EH (cell line): ENCODE measurements around the gene TUBAL3.

Experiments
- DNase-seq: peaks from one replicate; pipeline ENCODE4 v3.0.0-alpha.2; 2015; ENCODE audit warnings: low read depth

Gene TUBAL3

GRCh38 chr10:5404208-5405041 lies at the start of gene TUBAL3:
TSS of gene TUBAL3 (minus strand) at chr10:5404828. CDS start at chr10:5404792, 36 bp downstream.
- no peak for DNase-seq

DNA sequence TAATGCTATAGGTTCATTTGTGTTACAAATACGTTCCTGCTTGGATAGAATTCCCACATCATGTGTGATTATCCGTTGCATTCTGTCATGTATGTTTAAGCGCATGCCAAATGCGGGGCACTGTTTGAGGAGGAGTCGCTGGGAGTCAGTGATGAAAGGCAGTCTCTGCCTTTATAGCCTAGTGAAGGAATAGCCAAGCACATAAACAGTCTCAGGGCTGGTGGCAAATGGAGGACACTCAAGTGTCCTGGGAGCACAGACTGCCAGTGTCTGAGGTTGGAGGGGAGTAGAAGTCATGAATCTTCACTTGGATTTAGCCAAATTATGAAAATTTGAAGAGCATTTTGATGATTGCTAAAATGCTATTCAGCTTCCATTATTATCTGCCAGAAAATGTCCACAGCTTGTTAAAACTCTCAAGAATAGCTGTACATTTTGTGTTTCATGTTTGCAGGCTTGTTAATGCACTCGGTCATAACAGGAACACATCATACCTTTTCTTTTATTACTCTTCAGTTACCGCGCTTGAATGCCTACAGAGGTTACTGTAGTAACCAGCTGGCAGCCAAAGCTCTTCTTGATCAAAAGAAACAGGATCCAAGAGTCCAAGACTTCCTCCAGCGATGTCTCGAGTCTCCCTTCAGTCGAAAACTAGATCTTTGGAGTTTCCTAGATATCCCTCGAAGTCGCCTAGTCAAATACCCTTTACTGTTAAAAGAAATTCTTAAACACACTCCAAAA lies 49.3 kb upstream of the TUBAL3 start:
- no peak for DNase-seq

DNA sequence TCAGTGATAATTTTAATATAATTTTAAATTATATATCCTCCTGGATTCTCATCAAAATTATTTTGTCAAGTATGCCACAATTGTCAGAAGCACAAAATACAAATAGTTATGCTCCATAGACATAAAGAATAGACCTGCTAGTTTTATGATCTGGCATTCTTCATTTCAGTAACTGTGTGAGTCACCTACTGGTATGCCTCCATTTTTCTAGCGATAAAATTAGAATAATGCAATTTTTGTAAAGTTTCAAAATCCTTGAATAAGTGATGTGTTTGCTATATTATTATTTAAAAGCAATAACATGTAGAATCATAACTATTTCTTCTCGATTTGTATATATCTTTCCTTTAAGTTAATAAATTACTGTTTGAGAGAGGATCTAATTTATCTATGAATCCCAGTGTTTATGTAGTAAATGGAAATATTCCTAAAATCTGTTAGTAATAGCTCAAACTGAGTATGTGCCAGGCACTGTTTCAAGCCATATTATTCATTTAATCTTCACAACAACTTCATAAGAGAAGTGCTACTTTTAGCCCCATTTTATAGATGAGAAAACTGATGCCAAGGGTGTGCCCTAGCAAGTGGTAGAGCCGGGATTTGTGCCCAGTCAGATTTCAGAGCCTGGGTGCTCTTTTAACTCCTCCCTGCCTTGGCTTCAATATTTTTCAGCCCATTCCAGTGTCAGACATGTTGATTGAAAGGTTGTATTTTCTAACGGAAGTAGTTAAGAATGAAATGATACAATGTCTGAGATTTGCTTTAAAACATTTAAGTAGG lies 46.2 kb upstream of the TUBAL3 start:
- DNase-seq, result peak; percentile 47

GRCh38 chr10:5449823-5450222 lies 45.2 kb upstream of the TUBAL3 start:
- DNase-seq, result peak; percentile 88

- DNase-seq, result no peak
Observed at GRCh38 chr10:5449227-5449626, 44.6 kb upstream of the TUBAL3 start.

DNA sequence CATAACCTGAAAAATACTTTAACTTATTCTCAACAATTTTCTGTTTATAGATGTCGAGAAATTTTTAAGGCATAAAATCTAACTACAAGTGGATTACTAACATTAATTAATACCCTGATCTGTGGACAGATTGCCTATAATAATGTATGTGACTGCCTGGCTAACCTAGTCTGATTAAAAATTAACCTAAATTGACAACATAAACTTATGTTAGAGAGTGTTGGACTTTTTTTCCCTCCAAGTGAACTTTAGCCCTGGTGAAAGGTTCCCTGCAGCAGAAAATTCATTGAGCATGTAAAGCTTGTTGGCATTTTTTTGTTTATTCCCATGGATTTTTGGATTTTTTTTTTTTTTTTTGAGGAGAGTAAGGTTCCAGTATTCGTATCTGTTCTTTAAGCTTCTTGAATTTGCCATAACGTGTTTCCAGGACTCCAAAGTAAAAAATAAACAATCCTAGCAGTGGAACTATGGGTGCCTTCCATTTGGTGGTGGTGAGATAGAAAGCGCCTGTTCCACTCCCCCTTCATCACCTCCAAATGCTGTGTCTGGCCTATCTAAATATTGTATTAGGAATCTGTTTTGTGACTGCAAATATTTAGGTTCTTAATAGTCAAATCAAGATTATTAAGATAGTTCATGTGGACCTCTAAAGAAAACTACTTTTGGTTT lies 43.8 kb upstream of the TUBAL3 start:
- DNase-seq, result no peak

DNA sequence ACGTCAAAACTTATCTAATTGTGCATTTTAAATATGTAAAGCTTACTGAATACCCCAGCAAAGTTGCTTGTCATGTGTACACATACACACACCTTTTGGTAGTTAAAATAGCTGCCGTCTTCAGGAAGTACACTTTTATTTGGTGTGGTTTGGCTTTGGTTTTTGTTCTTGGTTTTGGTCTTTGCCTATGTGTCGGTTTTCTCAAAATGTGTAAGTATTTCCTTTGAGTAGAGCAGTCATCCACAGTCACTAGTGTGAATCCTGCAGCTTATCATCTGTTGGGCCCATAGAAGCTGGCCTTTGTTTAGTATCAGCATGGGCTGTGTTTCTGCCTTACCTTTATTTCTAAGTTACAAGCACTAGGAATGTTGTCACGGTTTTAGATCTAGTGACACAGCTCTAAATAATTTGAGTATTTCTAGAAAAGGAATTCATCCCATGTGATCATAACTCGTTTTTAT lies 43.0 kb upstream of the TUBAL3 start:
- DNase-seq, result peak; percentile 46

DNA sequence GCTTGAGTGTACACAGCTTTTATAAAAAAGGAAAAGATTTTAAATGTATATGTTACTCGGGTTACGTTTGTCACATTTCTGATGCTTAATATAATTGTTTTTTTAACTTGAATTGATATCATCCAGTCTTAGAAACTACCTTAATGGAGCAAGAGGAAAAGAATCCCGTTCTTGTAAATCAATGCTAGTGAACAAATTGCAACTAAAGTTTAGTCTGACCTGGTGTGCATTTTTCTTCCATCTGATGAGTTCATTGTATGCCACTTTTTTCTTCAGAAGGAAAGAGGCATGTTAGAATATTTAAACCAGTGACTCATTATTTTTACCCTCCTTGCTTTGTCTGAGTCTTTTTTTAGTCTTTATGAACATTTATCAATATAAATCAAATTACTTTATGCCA lies 42.4 kb upstream of the TUBAL3 start:
- DNase-seq, result peak; percentile 56

DNA sequence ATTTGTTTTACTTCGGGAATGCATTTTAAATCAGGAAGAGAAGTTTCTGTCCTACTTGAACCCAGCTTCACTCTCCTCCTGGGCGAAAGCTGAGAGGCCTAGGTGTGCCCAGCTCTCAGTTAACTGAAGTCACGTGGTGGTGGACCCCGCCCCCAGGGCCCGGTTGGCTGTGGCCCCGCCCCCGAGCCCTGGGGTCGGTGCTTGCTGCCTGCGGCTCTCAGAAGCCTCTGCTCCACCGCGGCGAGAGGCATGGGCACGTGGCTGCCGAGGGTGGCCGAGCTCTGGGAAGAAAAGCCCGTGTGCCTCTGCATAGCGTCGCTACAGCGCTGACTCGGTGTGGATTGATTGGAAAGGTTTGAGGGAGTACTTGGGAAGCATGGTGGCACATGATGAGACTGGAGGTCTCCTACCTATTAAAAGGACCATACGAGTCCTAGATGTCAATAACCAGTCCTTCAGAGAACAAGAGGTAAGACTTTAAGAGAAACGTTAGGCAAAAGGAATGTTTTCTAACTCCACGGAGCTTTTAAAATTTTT lies 41.8 kb upstream of the TUBAL3 start:
- peak; percentile 91 for DNase-seq

GRCh38 chr10:5445006-5445405 lies 40.4 kb upstream of the TUBAL3 start:
- DNase-seq, result no peak

DNA sequence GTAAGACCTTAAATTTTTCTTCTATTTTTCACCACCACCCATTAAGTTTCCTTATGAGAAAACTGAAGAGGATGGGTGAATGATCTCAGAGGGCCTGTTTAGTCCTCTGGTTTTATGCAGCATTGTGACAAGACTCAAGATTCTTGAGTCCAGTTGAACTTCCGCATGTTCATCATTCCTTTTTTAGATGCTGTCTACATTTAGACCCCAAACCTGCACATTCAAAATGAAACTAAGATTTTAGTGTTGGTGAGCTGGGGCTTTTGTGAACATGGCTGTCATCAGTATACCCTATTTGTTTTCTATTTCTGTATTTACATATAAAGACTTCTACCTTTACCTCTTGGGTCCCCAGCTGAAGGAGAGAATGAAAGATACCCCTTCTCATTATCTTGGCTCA lies 38.8 kb upstream of the TUBAL3 start:
- DNase-seq, result no peak

- no peak for DNase-seq
Observed at GRCh38 chr10:5442990-5443370, 38.4 kb upstream of the TUBAL3 start.

GRCh38 chr10:5442065-5442989 lies 37.7 kb upstream of the TUBAL3 start:
- peak; percentile 63 for DNase-seq

DNA sequence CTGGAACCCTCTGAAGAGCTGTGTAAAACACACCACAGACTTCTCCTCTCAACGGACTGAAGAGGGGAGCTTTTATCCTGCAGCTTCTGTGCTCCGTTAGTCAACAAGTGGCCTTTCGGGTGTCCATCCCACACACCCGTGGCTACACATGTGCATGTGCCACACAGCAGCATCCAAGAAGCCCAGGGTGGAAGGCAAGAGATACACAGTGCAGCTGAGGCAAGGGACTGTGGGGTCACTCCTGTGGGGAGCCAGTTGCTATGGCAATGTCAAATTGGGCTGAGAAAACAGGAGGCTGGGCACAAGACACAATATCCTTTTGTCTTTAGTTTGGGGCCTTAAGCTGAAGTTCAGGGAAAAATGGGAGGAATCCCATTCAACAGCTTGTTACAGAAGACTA lies 36.5 kb upstream of the TUBAL3 start:
- no peak for DNase-seq

DNA sequence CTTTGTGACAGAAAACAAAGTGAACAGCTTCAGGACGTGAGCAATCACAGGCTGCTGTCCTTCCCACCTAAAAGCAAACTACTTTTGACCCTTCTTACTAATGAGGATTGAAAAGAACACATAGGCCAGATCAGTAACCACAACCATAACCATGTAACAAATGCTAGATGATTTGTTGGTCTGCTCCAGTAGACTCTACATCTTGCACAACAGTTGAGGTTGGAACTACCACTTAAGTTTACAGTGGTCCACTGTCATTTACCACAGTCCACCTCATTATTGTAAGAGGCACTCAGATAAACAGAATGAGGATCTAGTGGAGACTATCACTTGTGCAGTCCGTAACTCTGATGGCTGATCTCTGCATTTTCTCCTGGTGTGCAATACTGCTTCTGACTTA lies 35.6 kb upstream of the TUBAL3 start:
- DNase-seq, result no peak

GRCh38 chr10:5435328-5435727 lies 30.7 kb upstream of the TUBAL3 start:
- no peak for DNase-seq

DNA sequence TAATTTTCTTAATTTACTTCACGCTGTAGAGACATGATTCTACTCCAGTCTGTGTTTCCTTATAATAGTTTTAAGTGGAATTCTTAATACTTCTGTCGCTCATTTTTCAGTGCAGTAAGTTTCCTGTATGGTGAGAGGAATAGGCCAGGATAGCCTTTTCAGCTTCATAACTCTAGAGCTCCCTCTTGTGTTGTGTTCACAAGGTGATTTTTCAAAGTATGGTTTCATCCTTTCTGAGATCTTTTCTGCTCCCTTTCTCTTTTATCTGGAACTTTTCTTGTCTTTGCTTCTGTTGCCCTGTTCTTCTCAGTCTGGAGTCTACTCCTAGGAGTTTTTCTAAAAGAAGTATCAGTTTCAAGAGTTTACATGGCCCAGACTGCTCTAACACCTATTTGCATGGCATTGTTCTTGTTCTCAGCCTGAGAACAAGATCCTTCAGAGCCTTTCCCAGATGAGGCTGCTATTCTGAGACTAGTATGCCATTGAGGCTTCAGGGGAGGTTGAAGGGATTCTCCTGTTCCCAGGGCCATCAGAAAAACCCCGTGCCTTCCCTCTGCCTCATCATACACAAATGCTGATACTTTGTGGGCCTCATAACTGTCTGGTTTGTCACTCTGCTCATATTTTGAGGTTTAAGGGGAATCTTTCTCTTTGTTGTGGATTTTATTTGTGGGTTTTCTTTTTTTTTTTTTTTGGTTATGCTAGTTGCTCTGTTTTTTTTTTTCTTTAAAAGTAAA lies 29.6 kb upstream of the TUBAL3 start:
- peak; percentile 90 for DNase-seq

GRCh38 chr10:5433182-5433581 lies 28.6 kb upstream of the TUBAL3 start:
- DNase-seq, result no peak

DNA sequence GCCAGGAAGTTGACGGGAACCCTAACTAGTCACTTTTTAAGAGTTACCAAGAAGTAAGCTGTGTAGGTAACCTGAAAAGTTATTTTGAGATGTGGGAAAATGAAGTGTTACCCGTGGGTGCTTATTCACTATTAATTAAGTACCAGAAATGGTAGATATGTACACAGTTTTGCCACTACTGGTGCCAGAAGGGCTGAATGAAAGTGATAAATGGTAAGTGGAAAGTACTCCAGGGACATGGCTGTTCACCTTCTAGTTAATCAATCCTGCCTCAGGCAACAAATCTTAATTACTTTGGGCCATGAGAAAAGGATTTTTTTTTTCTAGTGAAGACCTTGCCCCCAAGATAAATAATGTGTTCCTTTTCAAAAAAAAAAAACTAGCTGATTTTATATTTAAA lies 23.5 kb upstream of the TUBAL3 start:
- DNase-seq, result no peak

- no peak for DNase-seq
Observed at GRCh38 chr10:5424751-5425150, 20.1 kb upstream of the TUBAL3 start.
